Esophagus muscularis mucosa (tissue), 4 donors: ENCODE measurements around the gene OGN. TPM values are rescaled to one million over a fixed set of nuclear protein-coding genes. Genes with fewer than 3 reads are reported as not detected.

Experiments
- DNase-seq: peaks from one replicate; pipeline ENCODE4 v3.0.0-alpha.2; 2017; ENCODE audit errors: extremely low spot score
- H3K27ac ChIP-seq, 4 donors: fragments of 200-600 bp; sonication (generic); replicated peaks in 1 of 4; 1 replicate in 3 of 4; 2 replicates in 1 of 4; pipeline ENCODE4 v1.5.1; 2016 to 2019; ENCODE audit warnings: mild to moderate bottlenecking in 1 of 4
- H3K27me3 ChIP-seq, 4 donors: fragments of 200-600 bp; sonication (generic); one replicate each; pipeline versions ENCODE4 v1.5.1 to v1.6.0; 2016 to 2019
- H3K36me3 ChIP-seq, 4 donors: fragments of 200-600 bp; sonication (generic); one replicate each; pipeline ENCODE4 v1.5.1; 2016 to 2019
- H3K4me1 ChIP-seq, 4 donors: fragments of 200-600 bp; sonication (generic); one replicate each; pipeline ENCODE4 v1.5.1; 2016 to 2019
- H3K4me3 ChIP-seq, 4 donors: fragments of 200-600 bp; sonication (generic); 1 replicate in 2 of 4; 2 replicates in 2 of 4; pipeline ENCODE4 v1.5.1; 2016 to 2019; ENCODE audit warnings: mild to moderate bottlenecking in 4 of 4, moderate library complexity in 1 of 4
- H3K9me3 ChIP-seq, 4 donors: fragments of 200-600 bp; sonication (generic); 1 replicate in 3 of 4; 2 replicates in 1 of 4; pipeline ENCODE4 v1.5.1; 2016 to 2019
- CTCF ChIP-seq, 3 experiments: fragments of 200-600 bp in 2 of 3; fragments of 450-650 bp in 1 of 3; sonication (generic) in 2 of 3; IDR thresholded peaks; one replicate each; pipeline ENCODE4 v1.5.1; 2017 to 2019; ENCODE audit warnings: antibody characterized with exemption in 3 of 3, mild to moderate bottlenecking in 2 of 3, moderate library complexity in 1 of 3
- EP300 ChIP-seq: sonication (generic); formaldehyde crosslinking; IDR thresholded peaks from one replicate; pipeline ENCODE4 v1.6.1; 2017; ENCODE audit warnings: antibody characterized with exemption
- POLR2A ChIP-seq: fragments of 450-650 bp; IDR thresholded peaks from one replicate; pipeline ENCODE4 v1.6.1; 2017; ENCODE audit warnings: antibody characterized with exemption, moderate library complexity, mild to moderate bottlenecking, low read depth
- POLR2AphosphoS5 ChIP-seq, 2 donors: sonication (generic); formaldehyde crosslinking; IDR thresholded peaks; one replicate each; pipeline ENCODE4 v1.6.1; 2017; ENCODE audit warnings: antibody characterized with exemption in 2 of 2
- WGBS: methylation state at CpG from one replicate; pipeline ENCODE4 v1.1.5; 2018; 5-methylcytosine and 5-hydroxymethylcytosine counted together
- intact Hi-C: fragments of 100-400 bp; cut with DNase I; formaldehyde crosslinking; loops from one replicate; pipeline ENCODE4 v1.15.1; 2023
- total RNA-seq, 4 donors: library from RNA; depleted of rRNA; stranded (reverse); fragments of >200 nt; gene quantifications; one replicate each; pipeline versions ENCODE4 v1.1.0 to v1.2.1, GENCODE V29; 2016

OGN gene
- total RNA-seq, 4 donors from 2014 or later: 16.5 to 42.1 (median 20.0) TPM

- WGBS: 91% methylated on average over 2 of the region's 2 CpGs
- no peak overlapping the region for H3K4me3 ChIP-seq
- H3K4me1 ChIP-seq: peaks cover 0 to 16% (median 11%) of the 10 kb centered on the region in 4 donors
- no peaks in the 10 kb centered on the region for H3K9me3 ChIP-seq
- H3K36me3 ChIP-seq: no peaks in the 10 kb centered on the region
- H3K27me3 ChIP-seq: no peaks in the 10 kb centered on the region
- intact Hi-C loops: no loop called here
- TF ChIP-seq CTCF (IDR thresholded peaks at IDR 0.05): no peak
- TF ChIP-seq POLR2AphosphoS5 (IDR thresholded peaks at IDR 0.05): no peak
- TF ChIP-seq POLR2A: no peak
- TF ChIP-seq EP300: no peak
- no peak for DNase-seq
- H3K27ac ChIP-seq: no peak overlapping the region
These were observed 22.6 kb downstream of the OGN start for GRCh38 chr9:92381775-92382174.

- intact Hi-C loops: no loop called here
- Histone ChIP-seq H3K9me3 (no peaks in the 10 kb centered on the region), H3K27me3 (no peaks in the 10 kb centered on the region), H3K4me3 (no peak overlapping the region), H3K4me1 (peaks cover 0 to 16% (median 11%) of the 10 kb centered on the region in 4 donors), H3K36me3 (no peaks in the 10 kb centered on the region), H3K27ac (no peak overlapping the region)
- 93% methylated on average over 2 of the region's 2 CpGs for WGBS
- TF ChIP-seq POLR2AphosphoS5 (IDR thresholded peaks at IDR 0.05): no peak
- TF ChIP-seq POLR2A: no peak
- TF ChIP-seq CTCF (IDR thresholded peaks at IDR 0.05): no peak
- TF ChIP-seq EP300: no peak
- DNase-seq: no peak
These were observed 23.8 kb downstream of the OGN start for GRCh38 chr9:92380603-92381002.

GRCh38 chr9:92378865-92379560 lies 25.4 kb downstream of the OGN start:
- H3K27me3 ChIP-seq: no peaks in the 10 kb centered on the region
- intact Hi-C loops: no loop called here
- H3K36me3 ChIP-seq: no peaks in the 10 kb centered on the region
- no peak for DNase-seq
- H3K9me3 ChIP-seq: no peaks in the 10 kb centered on the region
- no peak overlapping the region for H3K27ac ChIP-seq
- WGBS: 69% methylated on average over 7 of the region's 7 CpGs
- peaks cover 0 to 1% (median under 1%) of the 10 kb centered on the region in 4 donors for H3K4me1 ChIP-seq
- H3K4me3 ChIP-seq: no peak overlapping the region
- TF ChIP-seq POLR2AphosphoS5 (IDR thresholded peaks at IDR 0.05) (no peak), CTCF (IDR thresholded peaks at IDR 0.05) (no peak), EP300 (no peak), POLR2A (no peak)

- Histone ChIP-seq H3K27me3 (no peaks in the 10 kb centered on the region), H3K9me3 (peaks cover 0 to 7% (median 2%) of the 10 kb centered on the region in 4 donors), H3K36me3 (no peaks in the 10 kb centered on the region), H3K4me3 (no peak overlapping the region), H3K4me1 (no peaks in the 10 kb centered on the region), H3K27ac (no peak overlapping the region)
- no peak for DNase-seq
- 90% methylated on average over 2 of the region's 2 CpGs for WGBS
- intact Hi-C loops: no loop called here
- TF ChIP-seq EP300: no peak
- TF ChIP-seq CTCF (IDR thresholded peaks at IDR 0.05): no peak
- no peak for TF ChIP-seq POLR2AphosphoS5 (IDR thresholded peaks at IDR 0.05)
- no peak for TF ChIP-seq POLR2A
These were observed 26.5 kb downstream of the OGN start for GRCh38 chr9:92377876-92378275.

GRCh38 chr9:92373167-92373566 lies 31.2 kb downstream of the OGN start:
- Histone ChIP-seq H3K4me3 (no peak overlapping the region), H3K27ac (no peak overlapping the region), H3K27me3 (no peaks in the 10 kb centered on the region), H3K36me3 (no peaks in the 10 kb centered on the region), H3K4me1 (no peaks in the 10 kb centered on the region), H3K9me3 (peaks cover 0 to 7% (median 3%) of the 10 kb centered on the region in 4 donors)
- no peak for TF ChIP-seq POLR2A
- TF ChIP-seq POLR2AphosphoS5 (IDR thresholded peaks at IDR 0.05): no peak
- TF ChIP-seq CTCF (IDR thresholded peaks at IDR 0.05): no peak
- TF ChIP-seq EP300: no peak
- 92% methylated on average over 2 of the region's 2 CpGs for WGBS
- intact Hi-C loops: no loop called here
- no peak for DNase-seq
